GM12878 (cell line): Measurements from ENCODE around the gene PAM. TPM values are rescaled to one million over a fixed set of nuclear protein-coding genes. Genes with fewer than 3 reads are reported as not detected.

ENCODE experiments used
- ATAC-seq: fragments of 200-7000 bp; cut with Tn5 transposase; 3 replicates; pipeline ENCODE4 v1.9.1; 2020; ENCODE audit warnings: mild to moderate bottlenecking, moderate library complexity
- BruUV-seq: library from RNA; stranded (reverse); fragments of 400-500 nt; replicated peaks from 2 replicates; lab custom pipeline; 2021; lab: Mats Ljungman, UMichigan
- CTCF ChIA-PET: fragments of 300-600 bp; sonication (Branson Sonifier 250); formaldehyde crosslinking; extraction: SDS; loops from one replicate; lab custom pipeline; 2021; ENCODE audit warnings: inconsistent platforms; lab: Yijun Ruan, JAX
- POLR2A ChIA-PET: fragments of 350-600 bp; formaldehyde crosslinking; extraction: SDS; loops from one replicate; lab custom pipeline; 2021; ENCODE audit warnings: inconsistent platforms; lab: Charles Lee
- RAD21 ChIA-PET: fragments of 300-600 bp; sonication (Branson Sonifier 250); formaldehyde crosslinking; loops from one replicate; lab custom pipeline; 2023; ENCODE audit warnings: antibody characterized with exemption; ENCODE audit not compliant: unreplicated experiment; lab: Charles Lee
- SMC1A ChIA-PET: fragments of 300-600 bp; sonication (Branson Sonifier 250); formaldehyde crosslinking; loops from one replicate; lab custom pipeline; 2023; ENCODE audit not compliant: unreplicated experiment, uncharacterized antibody; lab: Charles Lee
- DNase-seq: peaks from one replicate; pipeline ENCODE4 v3.0.0-alpha.2; 2011; ENCODE audit warnings: low read depth, low spot score
- FAIRE-seq: peaks from 3 replicates; lab custom pipeline; 2011; peaks lifted over from hg19 to GRCh38; lab: Jason Lieb, UNC
- H2AFZ ChIP-seq: 2 replicates; pipeline ENCODE4 v1.6.0; 2011; ENCODE audit warnings: low read depth, low read length, control low read depth; ENCODE audit not compliant: control insufficient read depth
- H3K27ac ChIP-seq: 2 replicates; pipeline ENCODE4 v1.5.1; 2011; ENCODE audit warnings: control low read depth; ENCODE audit not compliant: control insufficient read depth, insufficient read depth
- H3K27me3 ChIP-seq, 2 experiments: replicated peaks in 1 of 2; 2 replicates each; pipeline versions ENCODE4 v1.6.0 to v1.6.1; 2011; ENCODE audit warnings: low read length in 1 of 2; ENCODE audit not compliant: control insufficient read depth in 2 of 2, insufficient read depth in 2 of 2
- H3K36me3 ChIP-seq, 2 experiments: 2 replicates each; pipeline ENCODE4 v1.5.1; 2011; ENCODE audit warnings: low read length in 1 of 2; ENCODE audit not compliant: control insufficient read depth in 2 of 2, insufficient read depth in 2 of 2
- H3K4me1 ChIP-seq: 2 replicates; pipeline ENCODE4 v1.6.1; 2011; ENCODE audit warnings: mild to moderate bottlenecking, low read length, moderate library complexity, mixed read lengths; ENCODE audit not compliant: control insufficient read depth, insufficient read depth
- H3K4me2 ChIP-seq: 2 replicates; pipeline ENCODE4 v1.6.0; 2011; ENCODE audit warnings: control low read depth; ENCODE audit not compliant: control insufficient read depth, insufficient read depth
- H3K4me3 ChIP-seq: fragments of 200-600 bp; sonication (generic); 2 replicates; pipeline ENCODE4 v1.5.1; 2016
- H3K79me2 ChIP-seq: 2 replicates; pipeline ENCODE4 v1.6.0; 2011; ENCODE audit warnings: low read length; ENCODE audit not compliant: control insufficient read depth, insufficient read depth
- H3K9ac ChIP-seq: 2 replicates; pipeline ENCODE4 v1.8.0; 2011; ENCODE audit warnings: low read length, control low read depth, mixed read lengths; ENCODE audit not compliant: control insufficient read depth, insufficient read depth
- H3K9me3 ChIP-seq: replicated peaks from 3 replicates; pipeline ENCODE4 v1.5.1; 2011; ENCODE audit warnings: mild to moderate bottlenecking, low read length; ENCODE audit not compliant: control insufficient read depth, insufficient read depth
- H4K20me1 ChIP-seq: 2 replicates; pipeline ENCODE4 v1.6.0; 2011; ENCODE audit not compliant: control insufficient read depth, insufficient read depth
- CREB1 ChIP-seq: IDR thresholded peaks from 2 replicates; pipeline ENCODE4 v1.6.1; 2012; ENCODE audit warnings: low read depth, mild to moderate bottlenecking, inconsistent platforms
- CTCF ChIP-seq, 3 experiments: IDR thresholded peaks in 2 of 3; conservative IDR thresholded peaks in 1 of 3; 2 replicates each; pipeline ENCODE4 v1.5.1; 2011; ENCODE audit warnings: low read depth in 3 of 3, low read length in 3 of 3, mild to moderate bottlenecking in 3 of 3, control low read depth in 2 of 3, moderate library complexity in 2 of 3, inconsistent platforms in 1 of 3, mixed read lengths in 1 of 3; ENCODE audit not compliant: control insufficient read depth in 2 of 3, insufficient read depth in 1 of 3; ENCODE audit errors: extremely low read depth in 1 of 3
- KLF5 ChIP-seq: fragments of 450-650 bp; IDR thresholded peaks from 2 replicates; pipeline ENCODE4 v1.6.1; 2014; ENCODE audit warnings: mild to moderate bottlenecking; ENCODE audit not compliant: partially characterized antibody
- PML ChIP-seq: IDR thresholded peaks from 2 replicates; pipeline ENCODE4 v1.6.1; 2012; ENCODE audit warnings: low read length, inconsistent platforms
- SPI1 ChIP-seq: IDR thresholded peaks from 2 replicates; pipeline ENCODE4 v1.6.1; 2011; ENCODE audit warnings: low read depth, mild to moderate bottlenecking, low read length, moderate library complexity, borderline replicate concordance; ENCODE audit not compliant: insufficient read depth
- TCF12 ChIP-seq: IDR thresholded peaks from 2 replicates; pipeline ENCODE4 v1.6.1; 2011; ENCODE audit warnings: low read depth, mild to moderate bottlenecking, low read length
- TCF3 ChIP-seq: IDR thresholded peaks from 2 replicates; pipeline ENCODE4 v1.6.1; 2012; ENCODE audit warnings: low read depth, mild to moderate bottlenecking, low read length, borderline replicate concordance; ENCODE audit not compliant: insufficient read depth
- WRNIP1 ChIP-seq: IDR thresholded peaks from 2 replicates; pipeline ENCODE4 v1.6.1; 2011; ENCODE audit warnings: low read depth, low read length, improper control_type of control experiment, borderline replicate concordance
- in situ Hi-C: fragments of 300-500 bp; cut with MboI; formaldehyde crosslinking; loops from 9 replicates; pipeline ENCODE4 v1.14.3; 2018; ENCODE audit warnings: mixed read lengths
- intact Hi-C: fragments of 100-400 bp; cut with micrococcal nuclease; formaldehyde crosslinking; loops from one replicate; pipeline ENCODE4 v1.14.2; 2022; ENCODE audit not compliant: unreplicated experiment
- polyA plus RNA-seq, 11 experiments: library from polyadenylated mRNA; depleted of rRNA in 4 of 11; unstranded in 6 of 11; stranded (reverse) in 5 of 11; fragments of >200 nt; fragmentation: Nextera tagmentation in 4 of 11; fragmentation: Illumina TruSeq in 1 of 11; extraction: Ambion mirVana in 4 of 11; extraction: Trizol in 1 of 11; gene quantifications; 1 replicate in 1 of 11; 2 replicates in 10 of 11; pipeline versions ENCODE4 v1.2.1 to v1.2.3, GENCODE V29; 2011 to 2016; ENCODE audit warnings: inconsistent platforms in 2 of 11, missing spikeins in 2 of 11, low read depth in 1 of 11
- total RNA-seq, 4 experiments: library from RNA; depleted of rRNA in 3 of 4; stranded (reverse); fragments of >200 nt in 3 of 4; fragmentation: Illumina TruSeq in 1 of 4; extraction: Trizol in 1 of 4; gene quantifications; 2 replicates each; pipeline versions ENCODE4 v1.2.1 to v1.2.3, GENCODE V29; 2013 to 2021

The PAM gene
- total and polyA plus RNA-seq, 10 of the 15 experiments (the other 5 are each of a cell fraction or from before 2014, with no cell fraction given): 5.5 to 72.5 (median 15.4) TPM

GRCh38 chr5:103031607-103032006 lies 276.5 kb downstream of the PAM start:
- Histone ChIP-seq H3K27ac (no peak overlapping the region), H3K9me3 (no peaks in the 10 kb centered on the region; the same call in 2 of the 3 replicates), H2AFZ (no peak overlapping the region), H3K27me3 (no peaks in the 10 kb centered on the region), H3K79me2 (no peaks in the 10 kb centered on the region), H3K4me1 (no peaks in the 10 kb centered on the region), H3K36me3 (no peaks in the 10 kb centered on the region), H3K4me3 (no peak overlapping the region), H3K4me2 (no peak overlapping the region), H3K9ac (no peak overlapping the region), H4K20me1 (no peaks in the 10 kb centered on the region)
- DNase-seq (no peak), FAIRE-seq (no peak), ATAC-seq (peak; percentile 40)
- intact Hi-C loops: loop anchor here (10.0 kb wide), 1 partner anchor 443 kb away; no protein-coding TSS in a partner anchor
- SMC1A ChIA-PET: interaction anchor here (0.6 to 1.9 kb wide), 8 partner anchors 9 to 251 kb away, joined by 3 to 6 read pairs (median 4); no protein-coding TSS in a partner anchor
- no peak for TF ChIP-seq CREB1
- TF ChIP-seq KLF5: no peak
- peak in 2 of 3 experiments; percentile 12 to 24; a peak in 1 of 6 replicates for TF ChIP-seq CTCF (IDR thresholded peaks at IDR 0.05 in 2 of 3, conservative IDR thresholded peaks at IDR 0.05 in 1 of 3; ENCODE audit: control insufficient read depth in 2 of 3, extremely low read depth in 1 of 3, insufficient read depth in 1 of 3, low read depth in 3 of 3, low read length in 3 of 3)
- TF ChIP-seq TCF12: no peak
- TF ChIP-seq PML: no peak
- TF ChIP-seq WRNIP1: no peak
- TF ChIP-seq TCF3: no peak
- TF ChIP-seq SPI1: no peak
- CTCF ChIA-PET: interaction anchor here (1.0 to 1.6 kb wide), 7 partner anchors 8 to 350 kb away, joined by 3 to 8 read pairs (median 4); no protein-coding TSS in a partner anchor
- in situ Hi-C loops: loop anchor here (10.0 kb wide), 1 partner anchor 347 kb away; no protein-coding TSS in a partner anchor
- POLR2A ChIA-PET: no interaction called here
- BruUV-seq: no TSS peak
- RAD21 ChIA-PET: interaction anchor here (0.9 to 1.5 kb wide), 3 partner anchors 8 to 302 kb away, joined by 3 to 5 read pairs (median 3); no protein-coding TSS in a partner anchor
